Measurements from ENCODE around the gene WHRN. TPM values are rescaled to one million over a fixed set of nuclear protein-coding genes. Genes with fewer than 3 reads are reported as not detected.

WHRN gene
- total and polyA plus RNA-seq, 5 donors from 2014 or later: 1.00 to 24.2 (median 1.4) TPM

DNA sequence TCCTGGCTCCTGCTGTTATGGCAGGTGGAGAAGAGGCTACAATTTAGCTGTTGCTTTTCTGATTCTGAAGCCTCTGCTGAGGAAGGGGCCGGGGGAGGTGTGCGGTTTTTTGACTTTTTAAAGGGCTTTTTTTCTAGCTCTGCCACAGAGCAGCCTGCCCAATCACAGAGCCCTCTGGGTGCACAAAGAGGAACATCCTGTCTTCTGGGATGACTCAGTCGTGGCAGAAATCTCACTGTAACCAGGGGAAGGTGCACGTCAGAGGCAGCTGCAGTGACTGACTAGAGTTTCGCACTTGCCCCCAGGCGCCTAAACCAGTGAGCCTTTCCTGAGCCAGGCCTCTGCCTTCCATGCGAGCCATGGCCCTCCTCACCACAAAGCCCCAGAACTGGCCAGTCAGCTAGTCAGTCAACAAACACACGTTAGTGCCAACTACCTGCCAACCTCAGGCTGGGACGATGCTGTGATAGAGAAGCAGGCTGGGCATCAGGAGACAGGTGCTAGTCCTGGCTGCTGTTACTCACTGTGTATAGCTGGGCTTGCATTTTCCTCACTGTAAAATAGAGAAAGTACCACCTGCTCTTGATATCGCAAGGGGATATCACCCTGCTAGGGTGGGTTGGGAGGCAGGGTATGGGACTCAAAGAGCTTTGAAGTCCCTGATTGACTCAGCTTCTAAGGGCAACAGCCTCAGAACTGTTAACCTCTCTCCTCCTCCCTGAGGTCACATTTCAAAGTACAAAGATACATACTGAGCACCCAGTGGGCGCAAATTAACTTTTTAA is 119.7 kb downstream of the WHRN start:
- Histone ChIP-seq H3K4me3 (ENCODE audit: low read depth, low read length) (peak overlapping the region; percentile 98), H3K9me3 (ENCODE audit: control insufficient read depth in 2 of 2, low read length in 2 of 2) (no peaks in the 10 kb centered on the region), H3K4me1 (ENCODE audit: control insufficient read depth, insufficient read depth, low read length, poor library complexity, severe bottlenecking) (peaks cover 84% of the 10 kb centered on the region), H3K27ac (ENCODE audit: insufficient read depth, low read length, poor library complexity, severe bottlenecking) (peak overlapping the region; percentile 98), H3K36me3 (ENCODE audit: control insufficient read depth, insufficient read depth, low read length) (peaks cover 27% of the 10 kb centered on the region), H3K27me3 (ENCODE audit: control insufficient read depth, insufficient read depth, low read length) (no peaks in the 10 kb centered on the region)
- DNase-seq (peak; percentile 85 to 97 (median 94)), ATAC-seq (ENCODE audit: low read depth in 2 of 2) (peak; percentile 88 to 89)
- H3K9me3 Mint-ChIP-seq: peaks cover 0 to 2% (median 0%) of the 10 kb centered on the region in 7 donors
- H3K27me3 Mint-ChIP-seq: no peaks in the 10 kb centered on the region
- peaks cover 37% of the 10 kb centered on the region for H3K36me3 Mint-ChIP-seq
- H3K4me1 Mint-ChIP-seq: peaks cover 11 to 75% (median 49%) of the 10 kb centered on the region in 4 donors
- peak overlapping the region; percentile 93 to 99 (median 97) for H3K4me3 Mint-ChIP-seq
- peak overlapping the region; percentile 96 to 100 (median 97) for H3K27ac Mint-ChIP-seq

DNA sequence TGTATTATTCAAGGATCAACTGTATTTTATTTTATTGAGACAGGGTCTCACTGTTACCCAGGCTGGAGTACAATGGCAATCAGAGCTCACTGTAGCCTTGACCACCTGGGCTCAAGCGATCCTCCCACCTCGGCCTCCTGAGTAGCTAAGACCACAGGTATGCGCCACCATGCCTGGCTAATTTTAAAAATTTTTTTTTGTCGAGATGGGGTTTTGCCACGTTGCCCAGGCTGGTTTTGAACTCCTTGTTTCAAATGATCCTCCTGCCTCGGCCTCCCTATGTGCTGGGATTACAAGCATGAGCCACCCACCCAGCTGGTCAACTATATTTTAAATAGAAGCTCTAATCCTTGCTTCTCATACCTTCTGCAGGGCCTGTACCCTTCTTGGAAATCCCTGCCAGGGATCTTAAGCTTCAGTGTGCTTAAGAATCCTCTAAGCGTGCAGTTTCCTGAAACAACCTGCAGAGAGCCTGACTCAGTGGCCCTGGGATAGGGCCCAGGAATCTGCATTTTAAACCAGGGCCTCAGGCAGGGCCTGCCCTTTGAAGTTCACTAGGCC is 120.4 kb downstream of the WHRN start:
- H3K27me3 ChIP-seq (ENCODE audit: control insufficient read depth, insufficient read depth, low read length): no peaks in the 10 kb centered on the region
- H3K27me3 Mint-ChIP-seq: no peaks in the 10 kb centered on the region
- ATAC-seq (ENCODE audit: low read depth in 2 of 2): no peak

DNA sequence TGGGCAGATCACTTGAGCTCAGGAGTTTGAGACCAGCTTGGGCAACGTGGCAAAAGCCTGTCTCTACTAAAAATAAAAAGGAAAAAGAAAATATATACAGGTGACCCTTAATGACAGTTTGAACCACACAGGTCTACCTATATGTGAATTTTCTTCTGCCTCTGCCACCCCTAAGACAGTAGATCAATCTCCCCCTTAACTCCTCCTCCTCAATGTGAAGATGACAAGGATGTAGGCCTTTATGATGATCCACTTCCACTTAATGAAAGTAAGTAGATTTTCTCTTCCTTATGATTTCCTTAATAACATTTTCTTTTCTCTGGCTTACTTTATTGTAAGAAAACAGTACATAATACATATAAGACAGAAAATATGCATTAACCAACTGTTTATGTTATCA is 120.9 kb downstream of the WHRN start:
- Mint-ChIP-seq H3K27me3 (no peaks in the 10 kb centered on the region), H3K4me1 (peaks cover 11 to 73% (median 46%) of the 10 kb centered on the region in 4 donors), H3K4me3 (peak overlapping the region; percentile 93 to 99 (median 97)), H3K36me3 (peaks cover 46% of the 10 kb centered on the region), H3K9me3 (peaks cover 0 to 2% (median 0%) of the 10 kb centered on the region in 7 donors), H3K27ac (peak overlapping the region; percentile 96 to 99 (median 97))
- H3K9me3 ChIP-seq (ENCODE audit: control insufficient read depth in 2 of 2, low read length in 2 of 2): no peaks in the 10 kb centered on the region
- no peak for DNase-seq
- no peaks in the 10 kb centered on the region for H3K27me3 ChIP-seq (ENCODE audit: control insufficient read depth, insufficient read depth, low read length)
- ATAC-seq (ENCODE audit: low read depth in 2 of 2): no peak
- peak overlapping the region; percentile 98 for H3K27ac ChIP-seq (ENCODE audit: insufficient read depth, low read length, poor library complexity, severe bottlenecking)
- H3K36me3 ChIP-seq (ENCODE audit: control insufficient read depth, insufficient read depth, low read length): peaks cover 40% of the 10 kb centered on the region
- H3K4me3 ChIP-seq (ENCODE audit: low read depth, low read length): peak overlapping the region; percentile 98
- peaks cover 84% of the 10 kb centered on the region for H3K4me1 ChIP-seq (ENCODE audit: control insufficient read depth, insufficient read depth, low read length, poor library complexity, severe bottlenecking)

More for the DNA sequence above, 120.4 kb downstream of the WHRN start:
- H3K9me3 Mint-ChIP-seq: peaks cover 0 to 2% (median 0%) of the 10 kb centered on the region in 7 donors
- peak overlapping the region; percentile 96 to 100 (median 97) for H3K27ac Mint-ChIP-seq
- peaks cover 40% of the 10 kb centered on the region for H3K36me3 Mint-ChIP-seq
- H3K36me3 ChIP-seq (ENCODE audit: control insufficient read depth, insufficient read depth, low read length): peaks cover 34% of the 10 kb centered on the region
- H3K27ac ChIP-seq (ENCODE audit: insufficient read depth, low read length, poor library complexity, severe bottlenecking): peak overlapping the region; percentile 98
- DNase-seq: no peak
- peaks cover 11 to 73% (median 47%) of the 10 kb centered on the region in 4 donors for H3K4me1 Mint-ChIP-seq
- peak overlapping the region; percentile 93 to 99 (median 97) for H3K4me3 Mint-ChIP-seq
- no peaks in the 10 kb centered on the region for H3K9me3 ChIP-seq (ENCODE audit: control insufficient read depth in 2 of 2, low read length in 2 of 2)
- peaks cover 84% of the 10 kb centered on the region for H3K4me1 ChIP-seq (ENCODE audit: control insufficient read depth, insufficient read depth, low read length, poor library complexity, severe bottlenecking)
- H3K4me3 ChIP-seq (ENCODE audit: low read depth, low read length): peak overlapping the region; percentile 98

DNA sequence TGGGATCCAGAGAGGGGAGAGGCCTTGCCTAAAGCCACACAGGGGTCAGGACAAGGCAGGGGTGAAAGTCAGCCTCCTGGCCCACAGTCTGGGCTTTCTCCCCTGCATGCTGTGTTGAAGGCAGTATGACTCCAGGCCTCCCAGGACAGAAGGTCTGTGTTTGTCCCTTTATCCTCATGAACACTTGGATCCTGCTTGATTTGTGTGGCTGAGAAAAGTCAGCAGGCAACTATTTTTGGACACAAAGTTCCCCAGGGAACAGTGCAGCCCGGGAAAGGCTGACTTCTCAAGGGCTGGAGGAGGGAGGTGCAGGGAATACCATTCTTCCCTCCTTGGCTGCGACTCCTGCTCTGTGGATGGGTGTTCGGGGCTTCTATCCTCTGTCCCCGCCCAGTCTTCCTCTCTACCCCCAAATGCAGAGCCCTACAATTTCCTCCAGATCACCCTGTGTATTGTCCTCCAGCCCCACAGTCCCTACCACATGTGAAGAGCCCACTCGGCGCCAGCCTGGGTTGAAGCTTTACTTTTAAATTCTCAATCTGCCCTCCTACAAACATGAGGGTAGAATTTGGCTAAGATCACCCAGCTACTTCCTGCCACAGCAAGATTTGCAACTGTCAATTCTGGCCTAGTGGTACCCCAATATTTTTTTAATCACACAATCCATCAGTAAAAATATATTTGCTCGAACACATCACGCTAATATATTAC is 121.6 kb downstream of the WHRN start:
- peaks cover 50% of the 10 kb centered on the region for H3K36me3 Mint-ChIP-seq
- peaks cover 7 to 73% (median 44%) of the 10 kb centered on the region in 4 donors for H3K4me1 Mint-ChIP-seq
- Histone ChIP-seq H3K9me3 (ENCODE audit: control insufficient read depth in 2 of 2, low read length in 2 of 2) (no peaks in the 10 kb centered on the region), H3K27me3 (ENCODE audit: control insufficient read depth, insufficient read depth, low read length) (no peaks in the 10 kb centered on the region), H3K4me3 (ENCODE audit: low read depth, low read length) (peak overlapping the region; percentile 98), H3K27ac (ENCODE audit: insufficient read depth, low read length, poor library complexity, severe bottlenecking) (peak overlapping the region; percentile 98), H3K36me3 (ENCODE audit: control insufficient read depth, insufficient read depth, low read length) (peaks cover 46% of the 10 kb centered on the region), H3K4me1 (ENCODE audit: control insufficient read depth, insufficient read depth, low read length, poor library complexity, severe bottlenecking) (peaks cover 84% of the 10 kb centered on the region)
- peaks cover 0 to 2% (median 0%) of the 10 kb centered on the region in 7 donors for H3K9me3 Mint-ChIP-seq
- no peak for ATAC-seq (ENCODE audit: low read depth in 2 of 2)
- no peaks in the 10 kb centered on the region for H3K27me3 Mint-ChIP-seq
- peak overlapping the region; percentile 96 to 99 (median 97) for H3K27ac Mint-ChIP-seq
- DNase-seq: peak in 1 of 3 donors; percentile 63
- peak overlapping the region; percentile 93 to 99 (median 97) for H3K4me3 Mint-ChIP-seq

DNA sequence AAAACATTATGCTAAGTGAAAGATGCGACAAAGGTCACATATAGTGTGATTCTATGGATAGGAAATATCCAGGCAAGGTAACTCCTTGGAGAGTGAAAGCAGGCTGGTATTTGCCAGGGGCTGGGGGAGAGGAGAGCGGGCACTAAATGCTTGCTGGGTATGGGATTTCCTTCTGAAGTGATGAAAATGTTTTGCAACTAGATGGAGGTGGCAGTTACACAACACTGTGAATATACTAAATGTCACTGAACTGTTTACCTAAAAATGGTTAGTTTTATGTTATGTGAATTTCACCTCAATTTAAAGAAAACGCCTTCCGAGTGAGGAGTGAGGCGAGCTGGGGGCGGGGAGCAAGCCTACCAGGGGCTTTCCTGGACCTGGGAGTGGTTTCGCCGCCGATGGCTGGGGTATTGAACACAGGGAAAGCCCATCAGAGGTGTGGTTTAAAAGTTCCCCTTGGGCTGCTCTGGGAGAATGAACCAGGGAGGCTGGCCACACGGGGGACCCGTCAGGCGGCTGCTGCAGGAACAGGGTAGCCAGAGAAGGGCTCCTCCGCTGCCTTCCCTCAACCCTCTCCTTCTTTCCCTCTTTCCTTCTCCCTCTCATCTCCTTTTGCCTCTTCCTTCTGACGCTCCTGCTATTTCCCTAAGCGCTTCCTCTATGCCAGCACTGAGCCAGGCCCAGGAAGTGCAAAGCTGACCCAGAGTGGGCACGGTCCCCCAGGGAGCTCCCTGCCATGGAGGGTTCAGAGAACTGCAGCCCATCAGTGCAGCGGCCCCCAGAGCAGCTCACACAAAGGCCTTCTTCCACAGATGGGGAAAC is 122.4 kb downstream of the WHRN start:
- Histone ChIP-seq H3K4me3 (ENCODE audit: low read depth, low read length) (peak overlapping the region; percentile 98), H3K27me3 (ENCODE audit: control insufficient read depth, insufficient read depth, low read length) (no peaks in the 10 kb centered on the region), H3K9me3 (ENCODE audit: control insufficient read depth in 2 of 2, low read length in 2 of 2) (no peaks in the 10 kb centered on the region), H3K36me3 (ENCODE audit: control insufficient read depth, insufficient read depth, low read length) (peaks cover 54% of the 10 kb centered on the region), H3K27ac (ENCODE audit: insufficient read depth, low read length, poor library complexity, severe bottlenecking) (peak overlapping the region; percentile 98), H3K4me1 (ENCODE audit: control insufficient read depth, insufficient read depth, low read length, poor library complexity, severe bottlenecking) (peaks cover 84% of the 10 kb centered on the region)
- Mint-ChIP-seq H3K4me3 (peak overlapping the region; percentile 93 to 99 (median 97)), H3K9me3 (peaks cover 0 to 2% (median 0%) of the 10 kb centered on the region in 7 donors), H3K36me3 (peaks cover 56% of the 10 kb centered on the region), H3K27me3 (no peaks in the 10 kb centered on the region), H3K27ac (peak overlapping the region; percentile 96 to 99 (median 97)), H3K4me1 (peaks cover 10 to 73% (median 49%) of the 10 kb centered on the region in 4 donors)
- DNase-seq (peak in 1 of 3 donors; percentile 73), ATAC-seq (ENCODE audit: low read depth in 2 of 2) (no peak)

DNA sequence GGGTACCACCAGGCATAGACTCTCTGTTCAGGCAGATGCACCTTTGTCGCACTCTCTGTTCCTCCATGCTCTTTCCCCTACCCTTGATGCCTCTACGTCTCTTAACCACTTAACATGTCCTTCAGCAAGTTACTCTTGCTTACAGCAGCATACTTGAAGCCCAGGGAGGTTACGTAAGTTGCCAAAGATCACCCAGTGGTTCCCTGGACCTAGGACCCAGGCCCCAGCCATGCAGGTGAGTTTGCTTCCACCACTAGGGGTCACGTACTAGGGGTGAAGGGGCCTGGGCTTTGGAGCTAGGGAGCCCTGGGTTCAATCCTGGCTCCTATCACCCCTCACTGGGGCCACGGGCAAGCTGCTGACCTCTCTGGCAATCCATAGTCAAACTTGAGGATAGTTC is 126.4 kb downstream of the WHRN start:
- no peak for DNase-seq
- H3K4me3 ChIP-seq (ENCODE audit: low read depth, low read length): peak overlapping the region; percentile 60
- Mint-ChIP-seq H3K9me3 (no peaks in the 10 kb centered on the region), H3K4me1 (peaks cover 14 to 92% (median 64%) of the 10 kb centered on the region in 4 donors), H3K27me3 (no peaks in the 10 kb centered on the region), H3K27ac (peak overlapping the region; percentile 92 to 98 (median 96)), H3K36me3 (peaks cover 67% of the 10 kb centered on the region), H3K4me3 (peak overlapping the region; percentile 47 to 83 (median 73))
- peaks cover 97% of the 10 kb centered on the region for H3K4me1 ChIP-seq (ENCODE audit: control insufficient read depth, insufficient read depth, low read length, poor library complexity, severe bottlenecking)
- ATAC-seq (ENCODE audit: low read depth in 2 of 2): no peak
- no peaks in the 10 kb centered on the region for H3K27me3 ChIP-seq (ENCODE audit: control insufficient read depth, insufficient read depth, low read length)
- H3K27ac ChIP-seq (ENCODE audit: insufficient read depth, low read length, poor library complexity, severe bottlenecking): peak overlapping the region; percentile 98
- H3K9me3 ChIP-seq (ENCODE audit: control insufficient read depth in 2 of 2, low read length in 2 of 2): no peaks in the 10 kb centered on the region
- H3K36me3 ChIP-seq (ENCODE audit: control insufficient read depth, insufficient read depth, low read length): peaks cover 82% of the 10 kb centered on the region

DNA sequence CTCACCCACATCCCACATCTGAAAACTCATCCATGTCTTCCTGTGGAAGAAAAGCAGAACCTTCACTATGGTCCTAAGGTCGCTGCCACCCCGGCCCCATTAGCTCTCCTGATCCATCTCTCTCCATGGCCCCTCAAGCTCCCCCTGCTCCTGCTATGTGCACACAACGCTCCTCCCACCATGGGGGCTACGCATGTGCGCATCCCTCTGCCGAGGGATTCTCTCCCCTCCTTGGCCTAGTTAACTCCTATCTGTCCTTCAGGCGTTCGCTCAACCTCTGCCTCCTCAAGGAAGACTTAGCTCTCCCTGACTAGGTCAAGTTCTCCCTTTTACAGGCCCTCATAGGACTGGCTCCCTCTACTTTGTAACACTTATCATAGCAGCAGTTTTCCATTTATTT is 127.3 kb downstream of the WHRN start:
- Histone ChIP-seq H3K36me3 (ENCODE audit: control insufficient read depth, insufficient read depth, low read length) (peaks cover 77% of the 10 kb centered on the region), H3K27me3 (ENCODE audit: control insufficient read depth, insufficient read depth, low read length) (no peaks in the 10 kb centered on the region), H3K27ac (ENCODE audit: insufficient read depth, low read length, poor library complexity, severe bottlenecking) (peak overlapping the region; percentile 98), H3K4me1 (ENCODE audit: control insufficient read depth, insufficient read depth, low read length, poor library complexity, severe bottlenecking) (peaks cover 97% of the 10 kb centered on the region), H3K4me3 (ENCODE audit: low read depth, low read length) (peak overlapping the region; percentile 21), H3K9me3 (ENCODE audit: control insufficient read depth in 2 of 2, low read length in 2 of 2) (no peaks in the 10 kb centered on the region)
- Mint-ChIP-seq H3K36me3 (peaks cover 65% of the 10 kb centered on the region), H3K4me1 (peaks cover 19 to 92% (median 64%) of the 10 kb centered on the region in 4 donors), H3K27ac (peak overlapping the region; percentile 92 to 98 (median 96)), H3K27me3 (no peaks in the 10 kb centered on the region), H3K9me3 (no peaks in the 10 kb centered on the region), H3K4me3 (peak overlapping the region; percentile 47 to 83 (median 73))
- no peak for ATAC-seq (ENCODE audit: low read depth in 2 of 2)
- DNase-seq: no peak
